ENCODE measurements around the gene CCDC102B. TPM values are rescaled to one million over a fixed set of nuclear protein-coding genes. Genes with fewer than 3 reads are reported as not detected.
"Not testable (repeated sequence)": the region's sequence is repeated elsewhere in the genome, so short reads cannot be mapped to it uniquely, and the experiment has no call there.

CCDC102B gene
- total RNA-seq, 1 donor from 2014 or later = 54.6 TPM

DNA sequence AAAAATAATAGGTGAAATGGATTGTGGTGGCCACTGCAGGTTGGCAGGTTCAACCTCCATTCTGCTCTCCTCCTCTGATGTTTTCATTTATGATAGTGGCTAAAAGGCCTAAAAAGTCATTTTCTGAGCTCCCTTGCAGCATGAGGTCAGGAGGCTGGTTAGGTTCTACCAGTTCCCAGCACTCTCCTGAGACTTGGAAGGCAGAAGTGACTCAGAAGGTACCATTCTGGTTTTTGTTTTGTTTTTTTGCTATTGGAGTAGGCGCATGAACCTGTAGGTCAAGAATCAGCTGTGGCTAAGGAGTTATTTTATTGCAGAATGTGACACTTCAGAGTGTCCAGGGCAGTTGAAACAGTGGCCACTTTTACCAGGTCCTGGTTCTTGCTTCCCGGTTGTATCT is 181.9 kb downstream of the CCDC102B start:
- DNase-seq = no peak

DNA sequence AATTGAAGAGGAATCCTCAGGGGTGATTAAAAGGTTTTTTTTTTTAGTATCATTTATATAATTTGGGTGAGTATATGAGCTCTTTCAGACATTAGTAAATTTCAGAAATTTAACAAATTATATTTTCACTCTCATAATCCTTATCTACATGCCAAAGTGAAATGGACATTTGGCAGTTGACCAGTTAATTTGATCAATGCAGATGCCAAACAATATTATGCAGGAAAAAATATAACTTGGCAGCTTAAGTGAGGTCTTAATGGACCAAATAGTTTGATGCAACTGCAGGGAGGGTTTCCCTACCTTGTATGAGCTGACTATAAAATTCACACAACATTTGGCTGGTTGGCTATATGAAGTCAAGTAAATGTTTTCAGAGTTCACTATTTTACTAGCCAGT is 185.2 kb downstream of the CCDC102B start:
- no peak for DNase-seq

DNA sequence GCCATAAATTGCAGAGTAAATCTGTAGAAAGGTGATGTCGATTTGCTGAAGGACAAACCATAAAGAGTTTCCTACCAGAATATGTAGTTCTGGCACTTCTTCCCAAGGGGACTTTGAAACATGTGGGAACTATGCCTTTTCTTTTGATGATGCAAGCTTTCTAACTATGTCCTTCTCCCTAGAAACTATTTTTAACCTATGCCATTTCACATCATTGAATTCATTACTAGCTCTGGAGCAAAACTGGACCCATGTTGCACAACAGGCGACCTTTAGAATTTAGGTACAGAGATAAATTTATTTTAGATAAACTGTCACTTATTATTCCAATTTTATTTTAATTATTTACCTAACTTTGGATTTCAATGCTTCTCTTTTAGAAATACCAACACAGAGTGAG is 186.5 kb downstream of the CCDC102B start:
- DNase-seq = no peak

DNA sequence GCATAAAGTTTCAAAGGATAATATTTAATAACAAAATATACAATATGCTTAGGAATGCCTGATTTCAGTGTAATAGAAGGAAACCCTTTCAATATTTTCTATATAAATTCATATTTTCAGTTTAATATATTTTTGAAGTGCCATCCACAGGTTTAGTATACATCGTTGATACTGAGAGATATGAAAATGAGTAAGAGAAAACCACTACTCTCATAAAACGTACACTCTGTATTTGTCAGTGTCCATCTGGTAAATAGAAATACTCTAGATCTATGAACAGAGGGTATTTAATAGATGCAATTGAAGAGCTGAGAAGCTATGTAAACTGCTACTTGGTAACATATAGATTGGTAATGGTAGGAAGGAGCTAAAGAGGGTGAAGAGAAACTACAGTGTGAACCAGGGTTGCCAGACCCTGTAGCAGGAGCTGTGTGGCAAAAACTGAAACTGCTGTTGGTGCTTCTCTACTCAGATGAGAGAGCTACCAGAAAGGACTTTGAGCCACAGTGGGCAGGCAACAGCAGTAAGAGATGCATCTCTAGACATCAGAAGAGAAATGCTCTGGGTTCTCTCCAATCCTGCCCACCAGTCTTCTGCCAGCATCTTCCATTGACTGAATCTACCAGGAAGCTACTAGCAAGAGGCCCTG is 187.4 kb downstream of the CCDC102B start:
- no peak for DNase-seq

DNA sequence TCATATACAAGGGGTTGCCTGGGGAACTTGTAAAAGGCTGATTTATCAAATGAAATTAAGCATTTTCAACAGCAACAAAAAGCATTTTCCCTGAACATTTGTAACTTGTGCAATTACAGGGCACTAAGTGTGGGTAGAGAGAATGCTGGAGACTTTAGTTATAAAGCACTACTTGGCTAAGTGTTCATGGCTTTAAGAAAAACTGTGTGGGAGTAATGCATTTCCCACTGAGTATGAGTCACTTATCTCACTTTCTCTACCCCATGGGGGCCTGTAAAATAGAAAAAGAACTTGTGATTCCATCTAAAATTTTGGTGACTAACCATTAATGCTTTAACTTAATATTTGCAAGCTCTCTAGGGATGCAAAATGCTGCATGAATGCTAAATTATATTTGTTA is 193.4 kb downstream of the CCDC102B start:
- no peak for DNase-seq

DNA sequence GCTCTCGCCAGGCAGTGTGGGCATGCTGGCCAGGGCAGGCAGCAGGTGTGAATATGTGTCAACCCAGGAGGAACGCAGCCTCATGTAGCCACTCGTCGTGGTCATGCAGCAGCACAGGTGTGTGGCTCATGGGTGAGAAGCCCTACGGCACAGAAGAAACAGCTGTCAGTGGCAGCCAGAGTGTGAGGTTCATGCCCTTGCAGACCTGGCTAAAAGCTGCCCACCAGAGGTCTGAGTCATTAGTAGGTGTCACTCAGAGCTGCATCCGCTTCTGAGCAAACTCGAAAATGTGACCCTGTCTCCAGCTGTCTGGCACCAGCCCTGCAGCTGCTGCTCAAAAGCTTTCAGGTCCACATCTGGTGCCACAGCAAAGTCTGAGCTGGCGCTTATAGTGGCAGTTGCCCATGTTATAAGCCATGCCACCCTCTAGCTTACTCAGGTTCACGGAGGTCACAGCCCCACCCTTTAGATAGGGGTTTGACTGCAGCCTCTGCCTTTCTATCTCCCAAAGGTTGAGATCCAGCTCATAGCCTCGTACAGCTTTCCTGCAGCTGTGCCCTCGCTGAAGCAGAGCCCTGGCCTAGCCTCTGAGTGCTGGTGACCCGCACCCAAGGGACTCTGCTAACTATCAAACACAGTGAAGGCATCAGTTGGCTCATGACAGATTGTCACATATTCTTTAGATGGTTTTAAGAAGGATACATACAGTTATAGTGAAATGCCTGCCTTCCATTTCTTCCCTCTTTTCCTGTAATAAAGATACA is 195.0 kb downstream of the CCDC102B start:
- no peak for DNase-seq

DNA sequence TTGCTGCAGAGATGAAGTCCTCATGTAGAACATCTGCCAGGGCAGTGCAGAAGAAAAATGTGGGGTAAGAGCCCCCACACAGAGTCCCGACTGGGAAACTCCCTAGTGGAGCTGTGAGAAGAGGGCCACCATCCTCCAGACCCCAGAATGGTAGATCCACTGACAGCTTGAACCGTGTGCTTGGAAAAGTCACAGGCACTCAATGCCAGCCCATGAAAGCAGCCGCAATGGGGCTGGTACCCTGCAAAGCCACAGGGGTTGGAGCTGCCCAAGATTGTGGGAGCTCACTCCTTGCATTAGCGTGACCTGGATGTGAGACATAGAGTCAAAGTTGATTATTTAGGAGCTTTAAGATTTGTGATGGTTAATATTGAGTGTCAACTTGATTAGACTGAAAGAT is 197.8 kb downstream of the CCDC102B start:
- no peak for DNase-seq

DNA sequence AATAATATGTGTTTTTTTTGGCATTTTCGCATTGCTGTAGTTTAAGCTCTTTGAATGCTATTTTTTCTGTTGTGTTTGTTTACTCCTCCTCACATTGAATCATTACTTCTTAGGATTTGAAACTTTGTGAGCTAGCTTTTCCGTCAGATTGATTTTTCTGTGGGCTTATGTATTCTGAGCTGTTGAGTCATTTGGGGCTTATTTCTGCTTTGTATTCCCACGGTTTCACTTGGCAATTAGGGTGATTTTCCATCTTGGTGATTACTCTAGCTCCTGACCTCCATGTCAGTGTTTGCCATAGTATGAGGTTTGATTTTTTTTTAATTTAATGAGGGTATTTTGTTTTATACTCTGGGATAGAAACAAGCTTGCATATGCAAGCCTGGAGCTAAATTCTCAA is 200.0 kb downstream of the CCDC102B start:
- no peak for DNase-seq

DNA sequence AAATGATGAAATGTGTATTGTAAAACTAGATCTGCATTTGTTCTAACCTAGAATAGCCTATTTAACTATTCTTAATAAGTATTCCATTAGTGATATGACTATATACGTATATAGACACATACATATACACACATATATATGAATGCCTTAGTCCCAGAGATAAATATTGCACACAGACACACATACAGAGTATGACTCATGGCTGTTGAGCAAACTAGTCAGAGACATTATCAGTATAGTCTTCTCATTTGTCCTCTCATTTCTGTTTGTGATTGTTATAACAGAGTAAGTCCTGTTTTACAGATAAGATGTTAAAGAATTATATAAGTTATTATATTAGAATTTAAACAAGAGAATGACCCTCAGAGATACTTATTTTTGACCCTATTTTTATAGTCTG is 202.5 kb downstream of the CCDC102B start:
- DNase-seq = no peak

DNA sequence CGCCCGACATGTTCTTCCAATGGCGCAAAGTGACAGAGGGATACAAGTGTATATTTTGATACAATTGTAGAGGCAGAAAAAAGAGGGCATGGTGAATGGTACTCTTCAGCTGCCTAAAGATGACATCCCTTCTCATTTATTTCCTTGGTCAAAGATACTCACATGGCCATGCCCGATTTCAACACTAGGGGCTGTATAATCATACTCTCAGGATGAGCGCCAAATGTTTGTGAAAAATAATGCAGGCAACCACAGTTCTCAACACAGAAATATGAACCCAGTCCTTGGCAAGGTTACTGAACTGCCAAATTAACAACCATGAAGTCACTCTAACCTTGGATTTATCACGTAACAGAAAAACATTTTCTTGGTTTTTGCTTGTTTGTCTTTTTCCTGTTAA is 204.4 kb downstream of the CCDC102B start:
- DNase-seq = no peak

DNA sequence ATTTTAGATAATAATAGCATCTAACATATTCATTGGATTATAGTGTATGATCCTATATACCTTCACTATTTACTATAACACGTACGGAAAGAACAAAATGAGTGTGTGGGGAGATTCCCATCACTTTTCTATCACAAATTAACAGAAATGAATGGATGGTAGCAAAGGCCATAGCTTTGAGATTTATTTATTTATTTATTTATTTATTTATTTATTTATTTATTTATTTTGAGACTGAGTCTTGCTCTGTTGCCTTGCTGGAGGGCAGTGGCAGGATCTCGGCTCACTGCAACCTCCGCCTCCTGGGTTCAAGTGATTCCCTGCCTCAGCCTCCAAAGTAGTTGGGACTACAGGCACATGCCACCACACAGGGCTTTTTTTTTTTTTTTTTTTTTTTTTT is 208.3 kb downstream of the CCDC102B start:
- not testable (repeated sequence) for DNase-seq

DNA sequence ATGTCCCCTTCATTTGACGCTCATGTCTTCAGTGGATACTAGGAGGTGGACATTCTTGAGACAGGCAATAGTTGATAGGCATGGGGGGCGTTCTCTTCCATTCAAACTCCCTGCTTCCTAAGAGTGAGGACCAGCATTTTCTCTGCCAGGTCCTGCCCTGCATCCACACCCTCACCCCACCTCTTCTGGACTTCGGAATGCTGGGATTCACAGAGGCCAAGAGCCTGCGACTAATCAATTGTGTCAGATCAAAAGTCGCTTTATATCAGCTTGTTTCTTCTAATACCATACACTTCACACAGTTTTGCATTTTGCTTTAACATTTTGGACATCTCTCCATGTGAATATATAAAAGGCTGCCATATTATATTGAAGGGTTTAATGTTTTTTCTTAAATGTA is 210.7 kb downstream of the CCDC102B start:
- no peak for DNase-seq

DNA sequence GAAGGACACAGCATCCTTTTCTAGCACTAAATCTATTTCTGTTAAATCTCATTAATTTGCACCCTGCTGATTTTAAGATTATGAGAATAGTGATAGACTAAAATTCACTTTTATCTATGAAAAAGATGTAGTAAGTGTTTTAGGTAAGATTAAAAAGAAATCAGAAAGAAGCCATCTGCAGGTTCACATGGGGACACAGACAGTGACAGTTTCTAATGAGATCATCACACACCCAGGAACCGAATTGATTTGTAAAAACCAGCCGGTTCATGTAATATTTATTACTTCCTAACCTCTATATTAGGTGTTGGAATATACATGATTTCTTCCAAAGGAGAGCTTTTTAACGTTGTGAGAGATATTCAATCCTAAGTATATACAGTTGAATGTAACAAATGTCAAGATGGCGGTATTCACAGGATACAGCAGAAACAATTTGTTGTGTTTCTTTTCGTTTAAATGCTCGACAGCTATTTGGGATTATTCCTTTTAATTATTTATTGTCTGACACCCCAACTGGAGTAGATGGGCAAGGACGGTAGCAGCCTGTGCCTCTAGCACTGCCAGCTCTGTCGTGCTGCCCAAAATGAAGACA is 223.4 kb downstream of the CCDC102B start:
- no peak for DNase-seq

DNA sequence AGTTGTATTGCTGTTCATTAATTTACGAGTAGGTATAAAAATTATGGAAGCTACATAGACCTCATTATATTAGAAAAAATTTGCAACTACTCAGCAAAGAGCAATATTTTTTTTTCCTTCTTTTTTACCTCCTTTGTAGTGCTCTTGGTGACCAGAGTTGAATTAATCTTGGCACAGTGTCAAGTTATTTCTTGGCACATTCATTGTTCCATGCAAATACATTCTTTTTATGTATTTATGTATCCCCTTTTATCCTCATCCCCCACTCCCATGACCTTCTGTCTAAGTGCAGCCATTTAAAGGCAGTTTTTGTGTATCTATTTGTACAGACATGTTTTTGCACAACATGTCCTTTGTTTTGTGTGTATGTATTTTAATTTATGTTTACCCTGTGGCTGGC is 224.5 kb downstream of the CCDC102B start:
- DNase-seq = no peak

DNA sequence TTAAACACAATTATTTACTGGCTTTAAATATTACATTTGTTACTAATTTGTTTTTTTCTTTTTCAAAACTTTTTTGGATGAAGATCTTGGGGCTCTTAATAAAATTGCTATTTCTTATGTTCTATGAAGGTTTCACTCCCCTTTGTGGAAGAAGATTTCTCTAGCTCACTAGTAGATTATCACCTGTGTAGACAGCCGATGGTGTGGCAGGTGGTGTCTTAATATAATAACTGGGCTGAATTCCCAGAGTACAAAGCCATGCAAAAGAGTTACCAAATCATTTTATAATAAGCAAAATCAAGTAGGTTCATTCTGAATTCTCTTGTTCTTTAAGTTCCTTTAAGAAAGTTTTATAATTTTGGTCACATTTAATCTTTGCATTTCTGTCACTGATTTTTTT is 233.7 kb downstream of the CCDC102B start:
- no peak for DNase-seq

DNA sequence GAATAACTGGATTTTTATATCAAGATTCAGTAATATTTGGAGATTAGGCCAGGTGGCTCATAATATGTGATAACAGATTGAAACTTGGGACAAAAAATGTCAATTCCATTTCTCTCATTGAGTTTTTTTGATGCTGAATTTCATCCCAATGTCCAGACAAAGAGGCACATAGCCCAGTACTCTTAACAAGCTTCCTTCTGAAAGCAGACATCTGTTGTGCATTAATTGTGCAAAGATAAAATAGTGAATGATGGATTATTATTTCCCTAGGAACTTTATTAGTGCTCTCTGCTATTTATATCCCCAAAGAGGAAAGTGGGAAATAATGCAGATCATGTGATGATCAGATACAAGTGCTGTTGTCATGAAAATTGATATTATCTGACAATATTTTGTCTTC is 234.1 kb downstream of the CCDC102B start:
- DNase-seq = no peak

DNA sequence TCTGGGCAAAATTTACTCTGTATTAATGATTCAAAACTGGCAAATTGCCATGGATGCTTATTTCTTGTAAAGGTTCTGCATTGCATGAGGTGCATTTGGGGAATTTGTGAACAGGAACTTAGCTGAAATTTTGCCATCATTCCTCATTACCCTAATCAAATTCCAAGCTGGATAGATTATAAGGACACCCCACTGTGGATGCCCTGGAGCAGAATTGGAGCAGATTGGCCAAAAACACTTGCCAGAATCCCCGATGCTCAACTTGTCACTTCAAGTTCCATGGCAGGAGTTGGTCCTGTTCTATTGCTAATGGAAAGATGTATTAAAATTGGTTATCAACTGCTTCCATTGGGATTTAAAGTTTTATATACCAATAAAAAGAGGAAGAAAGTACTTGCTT is 237.9 kb downstream of the CCDC102B start:
- no peak for DNase-seq

DNA sequence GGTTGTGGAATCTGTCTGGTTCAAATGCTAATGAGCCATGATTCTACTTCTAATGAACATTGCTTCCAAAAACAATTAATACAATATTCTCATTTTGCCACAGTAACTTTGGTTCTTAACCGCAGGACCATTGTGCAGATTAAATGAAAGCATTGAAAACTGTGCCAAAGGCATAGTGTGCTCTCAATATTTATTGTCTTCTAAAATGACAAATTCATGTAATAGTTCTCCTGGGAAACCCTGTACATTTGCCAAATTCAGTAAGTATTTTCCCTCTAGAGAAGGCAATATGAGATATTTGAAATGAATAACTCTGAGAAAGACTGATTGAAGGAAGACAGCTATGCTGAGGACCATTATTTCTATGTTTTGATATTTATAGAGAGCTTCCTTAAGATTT is 246.3 kb downstream of the CCDC102B start:
- no peak for DNase-seq

DNA sequence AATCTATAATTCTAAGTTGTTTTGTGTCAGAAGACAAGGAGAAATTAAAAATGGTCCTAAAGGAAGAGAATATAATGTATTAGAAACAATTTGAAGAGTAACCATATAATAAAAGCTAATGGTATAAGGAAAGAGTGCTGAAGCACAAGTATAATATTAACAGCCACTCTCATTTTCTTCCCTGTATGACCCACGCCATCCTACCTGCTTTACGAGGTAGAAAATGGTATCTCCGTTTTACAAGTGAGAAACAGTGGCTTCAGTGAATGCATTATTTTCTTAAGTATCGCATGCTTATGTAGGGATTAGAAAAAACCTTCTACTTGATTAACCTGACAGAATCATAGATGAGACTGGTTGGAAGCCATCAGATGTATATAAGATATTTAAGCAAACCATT is 266.2 kb downstream of the CCDC102B start:
- DNase-seq = no peak

DNA sequence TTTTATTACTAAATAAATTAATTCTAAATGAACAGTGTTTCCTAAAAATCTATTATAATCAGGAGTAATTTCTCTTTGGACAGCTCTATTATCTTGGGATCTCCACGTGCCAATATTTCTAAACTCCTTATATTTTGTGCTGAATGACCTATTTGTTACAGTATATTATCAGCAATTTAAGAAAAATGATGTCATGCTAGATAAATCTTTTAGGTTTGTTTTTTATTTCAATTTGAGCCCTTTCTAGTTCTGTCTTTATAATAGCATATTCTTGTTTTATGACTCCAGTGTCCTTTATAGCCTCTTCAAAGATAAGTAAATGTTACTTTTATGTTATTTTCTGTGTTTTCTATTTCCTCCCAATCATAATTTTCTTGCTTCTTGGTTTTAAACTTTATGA is 269.2 kb downstream of the CCDC102B start:
- no peak for DNase-seq

DNA sequence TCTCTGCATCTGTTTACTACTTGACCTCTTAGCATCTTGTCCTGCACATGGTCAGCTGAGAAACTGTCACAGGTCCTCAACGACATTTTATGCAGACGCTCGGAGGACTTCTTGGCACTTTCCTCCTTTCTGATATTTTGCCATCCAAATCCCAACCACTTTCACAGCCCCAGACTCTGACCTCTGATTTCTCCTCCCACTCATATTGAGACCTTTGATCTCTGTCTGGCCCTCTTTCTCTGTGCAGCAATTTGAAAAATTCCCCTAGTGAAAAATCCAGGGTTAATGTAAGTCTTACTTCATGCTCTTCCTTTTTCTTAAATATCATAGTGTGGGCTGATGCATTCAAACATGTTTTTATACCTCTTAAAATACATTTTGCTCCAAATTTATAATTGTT is 273.8 kb downstream of the CCDC102B start:
- no peak for DNase-seq

DNA sequence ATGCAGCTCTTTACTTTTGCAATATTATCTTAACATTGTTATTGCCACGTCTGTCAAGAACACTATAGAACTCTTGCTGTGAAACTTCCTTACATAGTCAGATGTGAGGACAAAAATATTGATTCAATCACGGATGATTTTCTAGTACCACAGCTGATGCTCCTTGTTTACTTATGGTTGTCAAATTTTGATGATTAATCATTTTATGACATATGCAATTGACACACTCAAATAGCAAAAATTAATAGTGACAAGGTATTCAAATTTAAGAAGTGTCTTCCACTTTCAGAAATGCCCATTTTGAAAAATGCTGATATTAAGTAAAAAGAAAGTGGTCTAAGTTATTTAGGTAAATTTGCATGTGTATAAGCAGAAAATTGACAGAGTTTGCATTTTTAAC is 284.0 kb downstream of the CCDC102B start:
- no peak for DNase-seq

DNA sequence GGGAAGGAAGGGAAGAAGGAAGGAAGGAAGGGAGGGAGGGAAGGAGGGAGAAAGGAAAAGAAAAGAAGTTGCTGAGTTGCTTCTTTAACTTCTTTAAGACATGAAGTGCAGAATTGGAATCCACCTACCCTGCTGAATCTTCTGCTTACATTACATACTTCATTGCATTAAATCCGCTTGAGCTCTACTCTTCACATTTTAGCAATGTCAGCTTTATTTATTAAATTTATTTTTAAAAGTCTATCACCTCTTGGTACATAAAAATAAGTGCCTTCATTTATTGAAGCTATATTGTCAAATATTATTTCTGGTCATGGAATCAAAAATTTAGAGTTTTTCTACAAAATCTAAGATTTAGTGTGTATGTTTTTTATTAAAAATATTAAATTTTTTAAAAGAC is 284.6 kb downstream of the CCDC102B start:
- no peak for DNase-seq

DNA sequence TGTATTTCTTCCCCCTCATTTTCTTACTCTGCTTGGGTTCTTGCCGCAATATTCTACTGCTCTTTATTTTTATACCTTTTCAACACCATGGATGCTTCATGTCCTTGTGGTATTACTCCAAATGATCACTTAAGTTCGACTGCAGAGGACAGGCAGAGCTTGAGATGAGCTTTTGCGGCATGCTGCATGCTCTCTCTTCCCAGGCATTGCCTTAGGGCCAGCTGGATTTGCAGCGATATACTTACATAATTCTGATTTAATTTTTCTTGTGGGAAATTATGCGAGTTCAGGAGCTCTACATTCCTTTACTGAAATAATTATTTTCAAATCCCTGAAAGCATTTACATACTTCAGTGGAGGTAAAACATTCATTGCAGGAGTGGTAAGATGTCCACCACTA is 288.1 kb downstream of the CCDC102B start:
- no peak for DNase-seq

Data from skin of body (tissue), 2 donors.